ENCODE measurements around the gene CCNQ.

Gene CCNQ

GRCh38 chrX:153631346-153631745 is 32.4 kb upstream of the CCNQ start:
- DNase-seq (ENCODE audit: low spot score): no peak
- H3K27ac ChIP-seq: no peak overlapping the region
- no peak overlapping the region for H3K4me3 ChIP-seq
- TF ChIP-seq CTCF (IDR thresholded peaks at IDR 0.05): no peak

DNA sequence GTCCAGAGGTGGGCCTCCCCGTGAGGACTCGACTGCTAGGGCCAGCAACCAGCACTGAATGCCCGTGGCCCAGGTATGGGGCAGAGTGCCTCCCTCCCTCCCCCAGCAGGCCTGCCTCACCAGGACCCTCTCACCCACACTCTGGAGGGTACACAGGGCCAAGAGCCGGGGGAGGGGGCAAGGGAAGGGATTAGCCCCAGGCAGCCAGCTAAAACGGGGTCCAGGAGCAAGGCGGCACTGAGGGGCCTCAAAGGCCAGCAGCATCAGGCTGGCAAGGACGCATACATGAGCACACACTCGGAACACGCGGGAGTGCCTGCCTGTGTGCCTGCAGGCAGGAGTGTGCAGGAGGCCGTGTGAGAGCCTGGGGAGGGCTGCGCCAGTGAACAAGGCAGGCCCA is 29.7 kb upstream of the CCNQ start:
- Histone ChIP-seq H3K4me3 (no peak overlapping the region), H3K27ac (no peak overlapping the region)
- no peak for DNase-seq (ENCODE audit: low spot score)
- TF ChIP-seq CTCF (IDR thresholded peaks at IDR 0.05): no peak

DNA sequence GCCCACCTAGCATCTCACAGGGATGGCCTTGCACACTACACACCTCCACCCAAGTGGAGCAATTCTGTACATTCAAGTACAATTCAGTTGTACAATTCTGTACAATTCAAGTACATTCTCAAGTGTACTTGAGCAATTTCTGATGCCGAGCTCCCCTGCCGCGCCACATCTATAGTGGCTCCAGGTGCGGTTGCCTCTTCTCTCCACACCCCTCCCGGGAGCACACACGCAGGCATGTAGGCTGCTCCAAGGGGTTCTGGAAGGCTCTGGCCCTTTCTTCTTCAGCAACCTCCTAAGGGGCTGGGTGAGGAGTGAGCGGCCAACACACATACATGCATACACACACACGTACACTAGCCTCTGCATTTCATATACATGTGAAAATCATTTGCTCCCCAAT is 29.2 kb upstream of the CCNQ start:
- no peak for DNase-seq (ENCODE audit: low spot score)

DNA sequence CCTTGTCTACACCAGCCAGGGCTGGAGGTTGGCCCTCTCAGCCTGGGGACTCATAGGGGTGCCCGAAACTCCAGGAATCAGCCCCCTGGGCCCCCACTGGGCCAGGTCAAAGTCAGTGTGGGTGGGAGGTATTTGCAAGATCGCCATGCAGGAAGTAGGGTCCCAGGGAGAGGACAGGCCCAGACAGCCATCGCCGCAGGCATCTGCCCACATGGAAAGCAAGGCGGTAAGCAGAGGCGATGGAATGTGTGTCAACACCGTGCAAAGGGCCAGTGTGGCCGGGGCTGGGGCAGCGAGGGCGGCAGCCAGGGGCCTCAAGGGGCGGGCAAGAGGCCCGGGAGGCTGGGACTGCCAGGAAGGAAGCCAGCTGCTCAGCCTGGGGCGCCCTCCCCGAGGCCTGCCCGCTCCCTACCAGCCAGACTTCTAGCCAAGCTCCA is 28.8 kb upstream of the CCNQ start:
- no peak for DNase-seq (ENCODE audit: low spot score)
- TF ChIP-seq CTCF (IDR thresholded peaks at IDR 0.05): no peak
- Histone ChIP-seq H3K27ac (no peak overlapping the region), H3K4me3 (no peak overlapping the region)

More for the DNA sequence above, 29.2 kb upstream of the CCNQ start:
- Histone ChIP-seq H3K4me3 (no peak overlapping the region), H3K27ac (no peak overlapping the region)
- TF ChIP-seq CTCF (IDR thresholded peaks at IDR 0.05): no peak

GRCh38 chrX:153626863-153627674 is 28.1 kb upstream of the CCNQ start:
- no peak overlapping the region for H3K4me3 ChIP-seq
- H3K27ac ChIP-seq: no peak overlapping the region
- no peak for DNase-seq (ENCODE audit: low spot score)
- no peak for TF ChIP-seq CTCF (IDR thresholded peaks at IDR 0.05)

GRCh38 chrX:153626025-153626633 is 27.2 kb upstream of the CCNQ start:
- no peak for TF ChIP-seq CTCF (IDR thresholded peaks at IDR 0.05)
- H3K4me3 ChIP-seq: no peak overlapping the region
- no peak overlapping the region for H3K27ac ChIP-seq
- DNase-seq (ENCODE audit: low spot score): no peak

All from coronary artery (tissue), 2 donors.